ENCODE measurements around the gene FCN3.

FCN3 gene

GRCh38 chr1:27399251-27400025 lies 24.8 kb upstream of the FCN3 start:
- no peak for TF ChIP-seq CTCF (conservative IDR thresholded peaks at IDR 0.05; ENCODE audit: control insufficient read depth, insufficient read depth, low read depth, low read length)
- DNase-seq (ENCODE audit: low read depth), result no peak
- no peak overlapping the region for H3K4me3 ChIP-seq (ENCODE audit: control insufficient read depth, low read depth, low read length)

GRCh38 chr1:27398405-27399149 lies 24.0 kb upstream of the FCN3 start:
- no peak overlapping the region for H3K4me3 ChIP-seq (ENCODE audit: control insufficient read depth, low read depth, low read length)
- no peak for TF ChIP-seq CTCF (conservative IDR thresholded peaks at IDR 0.05; ENCODE audit: control insufficient read depth, insufficient read depth, low read depth, low read length)
- no peak for DNase-seq (ENCODE audit: low read depth)

GRCh38 chr1:27397749-27398148 lies 23.1 kb upstream of the FCN3 start:
- no peak for DNase-seq (ENCODE audit: low read depth)
- no peak for TF ChIP-seq CTCF (conservative IDR thresholded peaks at IDR 0.05; ENCODE audit: control insufficient read depth, insufficient read depth, low read depth, low read length)
- no peak overlapping the region for H3K4me3 ChIP-seq (ENCODE audit: control insufficient read depth, low read depth, low read length)

- TF ChIP-seq CTCF (conservative IDR thresholded peaks at IDR 0.05; ENCODE audit: control insufficient read depth, insufficient read depth, low read depth, low read length), result no peak
- H3K4me3 ChIP-seq (ENCODE audit: control insufficient read depth, low read depth, low read length), result no peak overlapping the region
- DNase-seq (ENCODE audit: low read depth), result no peak
These were observed 22.5 kb upstream of the FCN3 start for GRCh38 chr1:27397110-27397509.

- TF ChIP-seq CTCF (conservative IDR thresholded peaks at IDR 0.05; ENCODE audit: control insufficient read depth, insufficient read depth, low read depth, low read length), result peak; percentile 84
- H3K4me3 ChIP-seq (ENCODE audit: control insufficient read depth, low read depth, low read length), result no peak overlapping the region
- peak; percentile 64 for DNase-seq (ENCODE audit: low read depth)
These were observed 21.0 kb upstream of the FCN3 start for GRCh38 chr1:27395441-27396195.

GRCh38 chr1:27394925-27395324 lies 20.3 kb upstream of the FCN3 start:
- DNase-seq (ENCODE audit: low read depth), result no peak
- no peak for TF ChIP-seq CTCF (conservative IDR thresholded peaks at IDR 0.05; ENCODE audit: control insufficient read depth, insufficient read depth, low read depth, low read length)
- no peak overlapping the region for H3K4me3 ChIP-seq (ENCODE audit: control insufficient read depth, low read depth, low read length)
